ENCODE data around the gene AADAT. TPM values are rescaled to one million over a fixed set of nuclear protein-coding genes. Genes with fewer than 3 reads are reported as not detected.
A peak's percentile ranks its signal among the peaks of the same experiment; 100 is the strongest.
"Not testable (repeated sequence)": the region's sequence is repeated elsewhere in the genome, so short reads cannot be mapped to it uniquely, and the experiment has no call there.

The AADAT gene
- total RNA-seq, 4 donors from 2014 or later: 0.86 to 0.98 (median 0.97) TPM; not detected in 1

DNA sequence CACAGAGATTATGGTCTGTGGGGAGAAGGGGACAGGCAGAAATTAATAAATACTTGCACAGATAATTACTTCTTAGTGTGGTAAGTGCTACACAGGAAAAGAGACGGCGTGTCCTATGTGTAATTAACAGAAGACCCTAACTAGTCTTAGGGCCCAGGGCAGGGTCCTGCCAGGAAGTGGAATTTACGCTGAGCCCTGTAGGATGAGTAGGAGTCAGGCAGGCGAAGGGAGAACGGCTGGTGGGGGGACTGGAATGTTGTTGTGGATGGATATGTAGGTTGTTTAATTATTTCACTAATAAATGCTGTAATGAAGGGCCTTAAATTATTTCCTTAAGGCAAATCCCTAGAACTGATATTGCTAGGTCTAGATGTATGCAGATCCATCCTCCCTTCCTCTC is 36.8 kb downstream of the AADAT start:
- Histone ChIP-seq H3K4me1 (no peaks in the 10 kb centered on the region), H3K9me3 (no peaks in the 10 kb centered on the region), H3K4me3 (no peak overlapping the region), H3K27me3 (no peaks in the 10 kb centered on the region), H3K27ac (no peak overlapping the region), H3K36me3 (no peaks in the 10 kb centered on the region)
- 73% methylated on average over 5 of the region's 5 CpGs for WGBS
- TF ChIP-seq POLR2A (IDR thresholded peaks at IDR 0.05) (no peak), POLR2AphosphoS5 (IDR thresholded peaks at IDR 0.05) (no peak), EP300 (IDR thresholded peaks at IDR 0.05) (no peak)
- TF ChIP-seq, protein P1, sequence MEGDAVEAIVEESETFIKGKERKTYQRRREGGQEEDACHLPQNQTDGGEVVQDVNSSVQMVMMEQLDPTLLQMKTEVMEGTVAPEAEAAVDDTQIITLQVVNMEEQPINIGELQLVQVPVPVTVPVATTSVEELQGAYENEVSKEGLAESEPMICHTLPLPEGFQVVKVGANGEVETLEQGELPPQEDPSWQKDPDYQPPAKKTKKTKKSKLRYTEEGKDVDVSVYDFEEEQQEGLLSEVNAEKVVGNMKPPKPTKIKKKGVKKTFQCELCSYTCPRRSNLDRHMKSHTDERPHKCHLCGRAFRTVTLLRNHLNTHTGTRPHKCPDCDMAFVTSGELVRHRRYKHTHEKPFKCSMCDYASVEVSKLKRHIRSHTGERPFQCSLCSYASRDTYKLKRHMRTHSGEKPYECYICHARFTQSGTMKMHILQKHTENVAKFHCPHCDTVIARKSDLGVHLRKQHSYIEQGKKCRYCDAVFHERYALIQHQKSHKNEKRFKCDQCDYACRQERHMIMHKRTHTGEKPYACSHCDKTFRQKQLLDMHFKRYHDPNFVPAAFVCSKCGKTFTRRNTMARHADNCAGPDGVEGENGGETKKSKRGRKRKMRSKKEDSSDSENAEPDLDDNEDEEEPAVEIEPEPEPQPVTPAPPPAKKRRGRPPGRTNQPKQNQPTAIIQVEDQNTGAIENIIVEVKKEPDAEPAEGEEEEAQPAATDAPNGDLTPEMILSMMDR (IDR thresholded peaks at IDR 0.05): no peak
- no peak for DNase-seq (ENCODE audit: low spot score in 2 of 2)

GRCh38 chr4:170051402-170051801 is 38.4 kb downstream of the AADAT start:
- H3K27ac ChIP-seq: no peak overlapping the region
- H3K9me3 ChIP-seq: no peaks in the 10 kb centered on the region
- H3K4me3 ChIP-seq: no peak overlapping the region
- H3K4me1 ChIP-seq: no peaks in the 10 kb centered on the region
- no peaks in the 10 kb centered on the region for H3K27me3 ChIP-seq
- WGBS: 85% methylated on average over 2 of the region's 2 CpGs
- TF ChIP-seq, protein P1 (IDR thresholded peaks at IDR 0.05): no peak
- TF ChIP-seq EP300 (IDR thresholded peaks at IDR 0.05): no peak
- TF ChIP-seq POLR2AphosphoS5 (IDR thresholded peaks at IDR 0.05): no peak
- no peak for TF ChIP-seq POLR2A (IDR thresholded peaks at IDR 0.05)
- DNase-seq (ENCODE audit: low spot score in 2 of 2): no peak
- H3K36me3 ChIP-seq: no peaks in the 10 kb centered on the region

GRCh38 chr4:170049766-170050165 is 40.0 kb downstream of the AADAT start:
- Histone ChIP-seq H3K27me3 (no peaks in the 10 kb centered on the region), H3K36me3 (no peaks in the 10 kb centered on the region), H3K9me3 (no peaks in the 10 kb centered on the region), H3K4me3 (no peak overlapping the region), H3K4me1 (no peaks in the 10 kb centered on the region), H3K27ac (no peak overlapping the region)
- DNase-seq (ENCODE audit: low spot score in 2 of 2): no peak
- 78% methylated on average over 6 of the region's 6 CpGs for WGBS
- TF ChIP-seq, protein P1 (IDR thresholded peaks at IDR 0.05): no peak
- TF ChIP-seq EP300 (IDR thresholded peaks at IDR 0.05) (no peak), POLR2A (IDR thresholded peaks at IDR 0.05) (no peak), POLR2AphosphoS5 (IDR thresholded peaks at IDR 0.05) (no peak)

GRCh38 chr4:170047771-170048354 is 41.9 kb downstream of the AADAT start:
- H3K27ac ChIP-seq: no peak overlapping the region
- no peak overlapping the region for H3K4me3 ChIP-seq
- DNase-seq (ENCODE audit: low spot score in 2 of 2): peak in 1 of 2 donors; percentile 84
- H3K36me3 ChIP-seq: no peaks in the 10 kb centered on the region
- no peak for TF ChIP-seq POLR2AphosphoS5 (IDR thresholded peaks at IDR 0.05)
- TF ChIP-seq, protein P1 (IDR thresholded peaks at IDR 0.05): peak; percentile 46 to 84
- H3K27me3 ChIP-seq: no peaks in the 10 kb centered on the region
- H3K4me1 ChIP-seq: no peaks in the 10 kb centered on the region
- WGBS: 19% methylated on average over 4 of the region's 4 CpGs
- H3K9me3 ChIP-seq: no peaks in the 10 kb centered on the region

GRCh38 chr4:170046156-170046555 is 43.6 kb downstream of the AADAT start:
- H3K27ac ChIP-seq; H3K9me3 ChIP-seq; H3K4me1 ChIP-seq; DNase-seq (ENCODE audit: low spot score in 2 of 2); H3K4me3 ChIP-seq; H3K27me3 ChIP-seq; H3K36me3 ChIP-seq: not testable (repeated sequence)
- no CpG with 5 or more reads among the region's 24 CpGs for WGBS

Data from suprapubic skin (tissue), 4 donors.